Kidney tubule cell (primary cell): Measurements from ENCODE around the gene IL1RL2.

Experiments used
- DNase-seq: peaks from one replicate; pipeline ENCODE4 v3.0.0-alpha.2; 2018; ENCODE audit warnings: low spot score

The IL1RL2 gene

DNA sequence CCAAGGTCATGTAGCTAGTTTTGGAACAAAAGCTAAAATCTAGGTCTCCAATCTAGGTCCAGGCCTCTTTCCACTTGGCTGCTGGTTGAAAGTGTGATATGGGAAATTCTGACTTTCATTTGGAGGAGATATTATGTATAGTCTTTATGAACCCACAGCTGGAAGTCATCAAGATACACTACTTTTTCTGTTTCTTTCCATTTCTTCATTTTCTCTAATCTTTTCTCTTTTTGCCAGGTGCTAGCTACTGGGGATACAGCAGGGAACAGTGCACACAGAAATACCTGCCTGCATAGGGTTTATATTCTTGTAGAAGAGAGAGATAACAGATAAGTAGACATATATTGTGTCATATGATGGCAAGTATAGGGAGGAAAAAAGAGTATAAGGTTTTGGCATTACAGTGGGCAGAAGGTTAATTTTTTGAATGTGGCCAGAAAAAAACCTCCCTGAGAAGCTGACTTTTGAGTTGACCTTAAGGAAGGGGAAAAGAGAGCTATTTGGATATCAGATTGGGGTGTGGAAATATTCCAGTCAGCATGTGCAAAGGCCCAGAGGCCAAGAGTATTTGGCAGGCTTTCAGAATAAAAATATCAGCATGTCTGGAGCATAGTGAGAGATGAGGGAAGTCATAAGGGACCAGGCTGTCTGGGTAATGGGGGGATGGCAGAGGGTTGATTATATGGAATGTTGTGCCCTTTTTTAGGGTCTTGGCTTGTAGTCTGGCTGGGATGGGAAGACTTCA is 28.6 kb upstream of the IL1RL2 start:
- DNase-seq = no peak

DNA sequence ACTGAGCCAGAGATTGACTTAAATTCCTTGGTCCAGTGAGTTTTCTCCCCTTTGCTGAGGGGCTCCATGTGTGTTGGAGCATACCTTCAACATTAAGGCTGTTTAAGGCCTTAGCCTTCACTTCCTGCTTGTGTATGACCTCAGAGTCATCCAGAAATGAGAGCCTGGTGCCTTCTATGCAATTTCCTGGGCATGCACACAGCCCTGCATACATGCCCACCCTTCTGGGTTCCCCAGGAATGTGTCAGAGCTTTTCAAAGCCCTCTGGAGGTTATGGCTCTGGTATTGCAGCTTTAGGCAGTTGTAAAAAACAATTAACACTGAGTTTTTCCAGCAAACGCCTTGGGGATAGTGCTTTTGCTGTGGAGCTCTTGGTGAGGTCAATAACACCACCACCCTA is 27.5 kb upstream of the IL1RL2 start:
- peak; percentile 72 for DNase-seq

DNA sequence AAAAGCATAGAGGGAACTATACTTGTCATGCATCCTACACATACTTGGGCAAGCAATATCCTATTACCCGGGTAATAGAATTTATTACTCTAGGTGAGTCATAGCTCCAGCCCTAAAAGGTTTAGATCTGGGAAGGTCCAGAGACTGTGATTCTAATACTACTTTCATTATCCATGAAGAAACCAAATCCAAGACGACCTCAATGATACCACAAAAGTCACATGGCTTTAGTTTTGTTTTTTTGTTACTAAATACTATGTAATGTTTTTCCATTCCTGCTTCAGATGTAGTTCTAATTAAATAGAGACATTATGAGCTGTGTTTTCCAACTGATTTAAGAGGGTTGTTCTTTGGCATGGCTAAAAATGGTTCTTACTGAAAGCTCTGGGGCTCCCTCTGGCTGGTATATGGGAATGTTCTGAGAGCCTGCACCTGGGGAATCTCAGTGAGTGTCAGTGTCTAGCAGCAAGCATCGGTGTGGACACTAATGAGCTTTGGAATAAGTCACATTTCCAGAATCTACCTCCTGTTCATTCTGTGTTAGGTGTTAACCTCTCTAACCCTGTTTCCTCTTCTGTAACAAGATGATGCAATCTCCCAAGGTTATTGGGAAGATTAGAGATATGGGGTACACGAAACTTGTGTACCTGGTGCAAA is 20.5 kb upstream of the IL1RL2 start:
- DNase-seq = peak; percentile 52

DNA sequence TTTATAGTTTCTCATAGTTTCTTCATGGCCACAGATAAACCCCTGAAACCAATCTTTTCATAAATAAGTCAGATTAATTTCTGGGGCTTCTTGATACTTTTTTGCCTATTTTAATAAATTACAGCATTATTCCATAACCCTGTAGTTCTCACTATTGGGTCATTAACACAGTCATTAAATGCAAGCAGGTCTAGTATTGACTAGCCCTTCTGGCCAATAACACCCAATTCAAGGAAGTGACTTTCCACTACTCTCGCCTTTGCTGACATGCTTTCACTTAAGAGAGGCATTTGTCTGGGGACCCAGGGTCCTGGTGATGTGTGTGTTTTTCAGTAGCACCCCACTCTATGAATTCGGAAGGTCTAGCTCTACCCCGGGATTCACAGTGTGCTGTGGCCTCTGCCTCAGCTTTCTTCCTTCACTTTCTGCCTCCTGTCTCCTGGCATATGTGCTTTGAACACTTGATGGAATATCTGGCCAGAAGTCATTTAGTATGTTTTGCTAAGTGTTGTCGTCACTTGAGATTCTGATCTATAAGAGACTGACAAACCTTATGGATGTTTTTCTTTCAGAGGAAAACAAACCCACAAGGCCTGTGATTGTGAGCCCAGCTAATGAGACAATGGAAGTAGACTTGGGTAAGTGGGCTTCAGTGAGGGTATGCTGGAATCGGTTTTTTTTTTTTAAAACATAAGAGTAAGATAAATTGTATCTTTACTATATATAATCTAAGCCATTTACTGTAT is 18.6 kb upstream of the IL1RL2 start:
- no peak for DNase-seq

DNA sequence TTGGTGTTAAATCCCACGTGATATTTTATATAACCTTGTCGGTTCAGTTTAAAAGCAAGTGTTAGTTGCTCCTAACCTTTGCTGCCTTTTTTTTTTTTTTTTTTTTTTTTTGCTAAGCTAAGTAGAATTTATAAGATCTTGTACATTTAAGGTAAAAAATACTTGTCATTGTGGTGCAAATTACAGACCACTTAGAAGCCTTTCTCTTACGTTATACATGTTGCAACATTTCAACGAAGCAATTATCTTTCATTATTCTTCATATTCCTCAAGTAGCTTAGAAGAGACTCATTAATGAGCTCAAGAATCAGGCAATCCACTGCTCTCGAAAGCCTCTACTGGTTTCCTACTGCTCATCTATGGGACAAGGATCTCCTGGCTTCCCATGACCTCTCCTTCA is 14.9 kb upstream of the IL1RL2 start:
- DNase-seq = no peak

DNA sequence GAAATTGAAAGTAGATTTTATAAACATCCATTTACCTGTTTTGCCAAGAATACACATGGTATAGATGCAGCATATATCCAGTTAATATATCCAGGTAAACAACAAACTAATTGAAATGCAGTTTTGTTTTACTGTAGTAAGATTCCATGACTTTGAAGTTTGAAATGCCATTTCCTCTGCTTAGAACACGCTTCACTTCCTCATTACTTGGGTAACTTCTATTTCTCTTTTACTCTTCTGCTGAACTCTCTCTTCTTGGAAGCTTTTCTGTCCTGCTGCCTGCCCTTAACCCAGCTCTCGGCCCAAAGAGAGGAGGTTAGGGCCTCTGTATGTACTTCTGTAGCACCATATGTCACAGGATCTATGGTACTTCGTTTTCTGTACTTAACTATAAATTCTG is 14.1 kb upstream of the IL1RL2 start:
- DNase-seq = no peak

DNA sequence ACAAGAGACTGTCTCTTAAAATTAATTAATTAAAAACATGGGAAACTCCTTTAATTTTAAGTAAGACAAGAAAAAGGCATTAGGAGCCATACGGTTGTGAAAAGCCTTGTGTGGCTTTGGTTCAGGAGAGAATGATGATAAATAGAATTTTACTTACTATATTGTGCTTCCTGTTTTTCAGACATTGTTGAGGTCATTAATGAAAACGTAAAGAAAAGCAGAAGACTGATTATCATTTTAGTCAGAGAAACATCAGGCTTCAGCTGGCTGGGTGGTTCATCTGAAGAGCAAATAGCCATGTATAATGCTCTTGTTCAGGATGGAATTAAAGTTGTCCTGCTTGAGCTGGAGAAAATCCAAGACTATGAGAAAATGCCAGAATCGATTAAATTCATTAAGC is 10.7 kb upstream of the IL1RL2 start:
- DNase-seq = no peak

DNA sequence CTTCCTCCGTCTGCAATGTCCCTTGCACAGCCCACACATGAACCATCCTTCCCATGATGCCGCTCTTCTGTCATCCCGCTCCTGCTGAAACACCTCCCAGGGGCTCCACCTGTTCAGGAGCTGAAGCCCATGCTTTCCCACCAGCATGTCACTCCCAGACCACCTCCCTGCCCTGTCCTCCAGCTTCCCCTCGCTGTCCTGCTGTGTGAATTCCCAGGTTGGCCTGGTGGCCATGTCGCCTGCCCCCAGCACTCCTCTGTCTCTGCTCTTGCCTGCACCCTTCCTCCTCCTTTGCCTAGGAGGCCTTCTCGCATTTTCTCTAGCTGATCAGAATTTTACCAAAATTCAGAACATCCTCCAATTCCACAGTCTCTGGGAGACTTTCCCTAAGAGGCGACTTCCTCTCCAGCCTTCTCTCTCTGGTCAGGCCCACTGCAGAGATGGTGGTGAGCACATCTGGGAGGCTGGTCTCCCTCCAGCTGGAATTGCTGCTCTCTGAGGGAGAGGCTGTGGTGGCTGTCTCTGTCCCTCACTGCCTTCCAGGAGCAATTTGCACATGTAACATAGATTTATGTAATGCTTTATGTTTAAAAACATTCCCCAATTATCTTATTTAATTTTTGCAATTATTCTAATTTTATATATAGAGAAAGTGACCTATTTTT is 8.9 kb upstream of the IL1RL2 start:
- DNase-seq = no peak

DNA sequence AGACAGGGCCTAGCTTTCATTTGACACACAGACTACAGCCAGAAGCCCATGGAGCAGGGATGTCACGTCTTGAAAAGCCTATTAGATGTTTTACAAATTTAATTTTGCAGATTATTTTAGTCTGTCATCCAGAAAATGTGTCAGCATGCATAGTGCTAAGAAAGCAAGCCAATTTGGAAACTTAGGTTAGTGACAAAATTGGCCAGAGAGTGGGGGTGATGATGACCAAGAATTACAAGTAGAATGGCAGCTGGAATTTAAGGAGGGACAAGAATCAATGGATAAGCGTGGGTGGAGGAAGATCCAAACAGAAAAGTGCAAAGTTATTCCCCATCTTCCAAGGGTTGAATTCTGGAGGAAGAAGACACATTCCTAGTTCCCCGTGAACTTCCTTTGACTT is 7.8 kb upstream of the IL1RL2 start:
- no peak for DNase-seq

DNA sequence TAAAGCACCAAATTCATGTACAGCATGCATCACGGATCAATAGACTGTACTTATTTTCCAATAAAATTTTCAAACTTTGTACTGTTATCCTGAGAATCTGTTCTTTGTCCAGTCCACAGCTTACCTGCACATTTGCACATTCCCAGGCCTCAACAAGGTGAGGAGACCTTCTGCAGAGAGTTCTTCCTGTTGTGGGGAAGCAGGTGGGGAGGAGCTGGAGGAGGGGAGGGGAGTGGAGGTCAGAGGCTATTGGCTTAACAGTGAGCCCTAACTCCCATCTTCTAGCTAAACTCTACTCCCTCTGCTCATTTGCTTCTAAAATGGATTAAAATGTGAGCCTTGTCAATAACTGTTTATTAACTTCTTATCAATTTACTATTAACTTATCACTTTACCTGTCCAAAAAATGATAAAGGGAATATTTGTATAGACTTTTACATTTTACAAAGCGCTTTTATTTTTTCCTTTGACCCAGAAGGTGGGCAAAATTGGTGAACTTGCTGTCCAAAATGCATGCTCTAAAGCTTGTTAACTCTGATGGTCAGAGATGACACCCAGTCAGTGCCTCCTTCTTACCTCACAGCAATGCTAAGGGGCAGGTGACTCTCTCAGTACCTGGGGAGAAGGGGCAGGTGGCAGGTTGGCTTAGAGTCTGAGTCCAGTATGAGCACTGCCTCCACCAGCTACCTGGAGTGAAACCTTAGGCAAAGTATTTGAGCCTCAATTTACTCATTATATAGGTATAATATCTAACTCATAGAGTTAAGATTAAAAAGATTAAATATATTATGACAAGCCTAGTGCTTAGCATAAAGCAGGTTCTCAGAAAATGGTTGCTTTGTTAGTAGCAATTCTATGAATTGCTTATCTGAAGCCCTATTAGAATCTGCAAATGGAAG is 6.8 kb upstream of the IL1RL2 start:
- no peak for DNase-seq

DNA sequence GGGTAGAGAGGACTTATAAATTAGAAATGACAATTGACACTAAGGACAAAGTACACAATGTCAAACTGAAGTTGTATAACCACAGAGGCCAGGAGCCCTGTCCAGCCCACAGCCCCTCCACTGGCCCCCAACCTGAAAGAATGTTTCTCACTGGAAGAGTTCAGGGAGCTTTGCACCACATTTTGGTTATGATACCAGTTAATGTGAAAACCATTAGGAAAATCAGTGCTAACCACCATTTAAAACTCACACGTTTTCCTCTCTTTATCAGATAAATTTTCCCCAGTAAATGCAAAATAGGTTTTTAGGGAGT is 6.2 kb upstream of the IL1RL2 start:
- no peak for DNase-seq

DNA sequence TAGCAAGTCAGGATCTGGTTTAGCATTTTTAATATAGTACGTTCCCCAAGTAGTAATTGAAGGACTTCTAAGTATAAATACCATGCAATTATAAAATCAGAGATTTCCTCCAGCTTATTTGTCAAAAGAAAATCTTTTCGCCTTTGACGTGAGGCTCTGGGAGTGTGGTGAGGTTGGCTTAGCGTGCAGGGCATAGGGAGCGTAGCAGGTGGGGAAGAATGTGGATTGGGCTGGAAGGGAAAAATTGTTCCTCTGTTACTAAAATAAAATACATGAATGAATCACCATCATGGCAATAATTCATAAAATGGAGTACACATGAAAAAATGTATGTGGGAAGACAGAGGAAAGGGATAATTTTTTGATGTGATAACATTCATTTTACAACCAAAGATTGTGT is 5.4 kb upstream of the IL1RL2 start:
- DNase-seq = no peak

DNA sequence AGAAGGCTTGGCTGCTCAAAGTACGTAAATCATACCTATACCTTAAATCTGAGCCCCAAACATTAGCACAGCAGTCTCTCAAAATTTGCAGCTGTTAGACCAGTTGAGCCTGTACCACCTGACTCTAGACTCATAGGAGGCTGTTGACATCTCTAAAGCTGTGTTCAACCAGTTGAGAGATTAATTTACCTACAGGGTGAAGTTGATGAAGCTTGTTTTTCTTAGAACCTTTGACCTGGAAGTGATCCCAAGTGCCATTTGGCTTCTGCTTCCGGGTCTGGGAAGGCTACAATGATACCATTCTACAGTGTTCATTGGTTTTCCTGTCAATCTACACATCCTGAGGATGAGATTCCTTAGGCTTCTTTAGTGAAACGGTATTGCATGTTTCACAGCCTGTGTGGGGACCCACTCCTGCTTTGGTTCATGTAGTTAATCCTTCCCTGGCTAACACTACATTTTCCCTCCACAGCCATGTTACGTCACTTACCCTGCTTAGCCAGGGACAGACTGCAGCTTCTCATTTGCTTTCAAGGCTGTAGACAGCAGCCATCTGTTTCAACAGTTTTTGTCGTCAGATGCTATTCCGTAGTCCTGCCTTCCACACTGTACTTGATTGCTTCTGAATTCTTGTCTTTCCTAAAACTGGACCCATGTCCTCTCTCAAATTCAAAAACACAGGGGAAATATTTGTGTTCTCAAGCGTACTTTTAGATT is 4.7 kb upstream of the IL1RL2 start:
- DNase-seq = no peak

DNA sequence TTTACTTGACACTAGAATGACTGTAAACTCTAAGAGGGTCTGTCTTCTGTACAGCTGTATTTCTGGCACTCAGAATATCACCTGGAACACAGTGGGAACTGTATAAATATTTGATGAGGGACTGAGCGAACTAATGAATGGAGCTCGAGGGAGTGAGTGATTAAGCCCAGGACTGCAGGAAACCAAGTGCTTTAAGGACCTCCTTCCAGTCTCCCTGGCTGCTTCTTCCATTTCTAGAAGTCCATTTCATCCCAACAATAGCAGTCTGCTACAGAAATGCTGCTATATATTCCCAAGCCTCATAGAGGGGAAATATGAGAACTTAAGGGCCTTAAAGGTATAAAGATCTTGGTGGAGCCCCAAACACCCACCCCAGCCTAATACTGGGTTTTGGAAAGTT is 2.8 kb upstream of the IL1RL2 start:
- DNase-seq = no peak

DNA sequence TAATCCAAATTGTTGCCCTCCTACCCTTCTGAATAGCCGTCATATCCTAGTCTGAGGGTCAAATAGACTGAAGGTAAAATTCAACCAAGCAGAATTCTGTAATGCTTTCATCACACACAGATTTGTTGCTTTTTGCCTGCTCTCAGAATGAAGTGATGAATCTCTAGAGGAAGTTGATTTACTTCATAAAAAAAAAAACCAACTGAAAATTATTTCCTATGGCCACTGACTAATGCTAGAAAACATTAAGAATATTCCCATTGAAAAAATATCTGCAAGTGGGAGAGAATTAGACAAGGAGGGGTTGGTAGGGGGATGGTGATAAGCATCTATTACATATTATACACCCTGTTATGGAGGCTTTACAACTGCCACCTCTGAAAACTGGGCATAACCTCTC is 2.3 kb upstream of the IL1RL2 start:
- DNase-seq = no peak

DNA sequence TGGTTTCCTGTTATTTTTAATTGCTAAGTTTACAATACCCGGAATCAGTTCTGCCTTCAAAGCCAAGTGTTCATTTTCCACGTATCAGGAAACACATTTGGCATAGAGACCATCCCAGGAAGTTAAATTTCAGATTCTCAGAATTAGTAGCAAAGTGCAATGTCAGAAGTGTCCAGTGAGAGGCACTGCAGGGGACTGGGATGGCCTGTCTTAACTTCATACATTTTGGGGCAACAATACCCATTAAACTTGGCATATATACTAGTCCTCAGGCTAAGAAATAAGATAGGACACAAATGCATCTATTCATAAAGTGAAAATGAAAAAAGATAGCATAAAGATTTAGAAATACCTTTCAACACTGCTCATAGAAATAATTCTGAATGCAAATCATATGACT is 1.5 kb upstream of the IL1RL2 start:
- DNase-seq = peak; percentile 21

DNA sequence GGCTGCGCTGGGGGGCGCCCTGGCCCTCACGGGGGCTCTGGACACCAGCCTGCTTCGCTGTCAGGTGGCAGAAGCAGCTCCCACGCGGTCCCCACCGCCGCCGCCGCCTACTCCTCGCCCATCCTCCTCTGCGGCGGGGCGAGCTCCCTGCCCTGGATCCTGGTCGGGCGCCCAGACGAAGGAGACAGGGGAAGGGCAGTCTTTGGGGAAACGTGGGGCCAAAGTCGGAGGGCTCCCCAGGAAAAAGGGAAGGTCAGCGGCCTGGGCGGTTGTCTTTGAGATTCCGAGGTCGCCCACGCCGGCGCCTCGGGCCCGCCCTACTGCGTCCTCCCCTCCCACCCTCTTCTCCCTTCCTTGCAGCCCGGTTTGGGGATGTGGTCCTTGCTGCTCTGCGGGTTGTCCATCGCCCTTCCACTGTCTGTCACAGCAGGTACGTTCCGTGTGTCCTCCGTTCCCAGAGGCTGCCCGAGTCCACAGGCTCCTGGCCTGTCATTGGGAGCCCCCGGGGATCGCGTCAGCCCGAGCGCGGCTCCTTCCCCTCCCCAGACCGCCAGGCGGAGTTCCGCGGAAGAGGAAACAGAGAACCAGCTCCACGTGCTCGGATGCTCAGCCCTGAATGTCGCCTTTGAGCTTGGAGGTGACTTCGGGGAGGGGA is 800 bp downstream of the IL1RL2 start:
- peak; percentile 63 for DNase-seq

DNA sequence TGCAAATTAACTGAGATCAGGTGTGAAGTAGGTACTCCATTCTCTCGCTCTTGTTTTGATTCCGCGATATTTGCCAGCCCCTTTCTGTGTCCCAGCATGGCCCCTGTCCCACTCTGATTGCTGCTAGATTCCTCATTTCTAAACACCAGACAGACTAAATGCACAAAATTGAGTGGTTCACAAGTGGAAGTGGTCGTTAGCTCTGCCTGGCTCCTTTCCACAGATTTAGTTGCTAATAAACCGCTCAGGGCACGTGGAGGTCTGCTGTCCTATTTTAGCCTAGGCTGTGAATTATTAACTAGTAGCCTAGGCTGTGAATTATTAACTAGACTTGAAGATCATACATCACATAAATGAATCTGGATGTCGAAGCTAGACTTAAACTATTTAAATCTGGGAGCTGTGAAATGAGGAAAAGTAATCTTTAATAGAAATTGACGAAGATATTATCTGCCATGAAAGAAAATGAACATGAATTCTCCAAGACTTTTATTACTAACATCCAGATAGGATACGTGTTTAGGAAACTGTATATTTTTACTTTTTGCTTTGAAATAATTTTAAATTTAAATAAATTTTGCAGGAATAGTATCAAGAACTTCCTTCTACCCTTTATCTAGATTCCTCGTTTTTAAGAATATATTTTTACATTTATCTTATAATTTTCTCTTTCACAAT is 3.7 kb downstream of the IL1RL2 start:
- peak; percentile 79 for DNase-seq

DNA sequence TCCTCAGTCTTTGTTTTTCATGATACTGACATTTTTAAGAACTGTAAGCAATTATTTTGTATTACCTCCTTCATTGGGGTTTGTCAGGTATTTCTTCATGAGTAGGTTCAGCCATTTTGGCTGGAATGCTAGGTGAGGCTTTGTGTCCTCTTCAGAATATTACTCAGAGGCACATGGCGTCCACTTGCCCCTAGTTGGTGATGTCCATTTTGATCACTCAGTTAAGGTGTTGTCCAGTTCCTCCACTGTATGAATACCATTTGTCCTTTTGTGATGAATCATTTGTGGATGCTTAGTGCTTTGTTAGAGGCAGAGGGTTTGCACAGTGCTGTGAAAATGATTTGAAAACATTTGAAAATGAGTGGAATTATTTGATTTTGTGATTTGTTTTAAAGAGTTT is 4.7 kb downstream of the IL1RL2 start:
- peak; percentile 65 for DNase-seq

DNA sequence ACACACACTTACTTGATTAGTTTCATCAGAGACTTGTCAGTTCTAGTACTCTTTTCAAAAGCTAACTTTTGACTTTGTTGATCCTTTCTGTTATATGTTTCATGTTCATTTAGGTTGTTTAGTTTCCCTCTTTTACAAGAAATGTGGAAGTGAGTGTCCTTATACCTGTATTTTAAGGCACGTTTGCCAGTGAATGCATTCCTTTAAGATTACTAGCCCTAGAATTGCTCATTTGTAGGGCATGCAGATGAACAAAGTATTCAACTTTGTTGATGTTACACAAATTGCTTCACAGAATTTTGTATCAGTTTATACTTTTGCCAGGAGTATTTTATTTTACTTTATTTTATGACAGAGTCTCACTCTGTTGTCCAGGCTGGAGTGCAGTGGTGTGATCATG is 6.3 kb downstream of the IL1RL2 start:
- DNase-seq = peak; percentile 68
